Stimulated activated CD4-positive, alpha-beta T cell treated with anti-CD3 and anti-CD28 coated beads, Interleukin-2, amount 100 ng/mL, for 4 hours (primary cell): Measurements from ENCODE around the gene GRIK1.

Source experiments
- DNase-seq: peaks from one replicate; pipeline ENCODE4 v3.0.0-alpha.2; 2020; ENCODE audit warnings: low read depth

The GRIK1 gene

GRCh38 chr21:29642551-29643245, 297.1 kb downstream of the GRIK1 start:
- no peak for DNase-seq

- DNase-seq = no peak
Measured at GRCh38 chr21:29641635-29642550, 297.9 kb downstream of the GRIK1 start.

- no peak for DNase-seq
Measured at GRCh38 chr21:29641001-29641634, 298.7 kb downstream of the GRIK1 start.

GRCh38 chr21:29640080-29640508, 299.7 kb downstream of the GRIK1 start:
- no peak for DNase-seq

GRCh38 chr21:29639366-29640079, 300.3 kb downstream of the GRIK1 start:
- no peak for DNase-seq

GRCh38 chr21:29638761-29639327, 301.0 kb downstream of the GRIK1 start:
- no peak for DNase-seq

- DNase-seq = no peak
Measured at GRCh38 chr21:29638138-29638537, 301.7 kb downstream of the GRIK1 start.

- no peak for DNase-seq
Measured at GRCh38 chr21:29637553-29637952, 302.2 kb downstream of the GRIK1 start.

- DNase-seq = no peak
Measured at GRCh38 chr21:29637134-29637533, 302.7 kb downstream of the GRIK1 start.

- DNase-seq = no peak
Measured at GRCh38 chr21:29634418-29634817, 305.4 kb downstream of the GRIK1 start.

- DNase-seq = no peak
Measured at GRCh38 chr21:29633756-29634155, 306.0 kb downstream of the GRIK1 start.

GRCh38 chr21:29630441-29630840, 309.4 kb downstream of the GRIK1 start:
- no peak for DNase-seq

GRCh38 chr21:29627905-29628304, 311.9 kb downstream of the GRIK1 start:
- DNase-seq = no peak

GRCh38 chr21:29626801-29627470, 312.9 kb downstream of the GRIK1 start:
- no peak for DNase-seq

GRCh38 chr21:29625990-29626389, 313.8 kb downstream of the GRIK1 start:
- no peak for DNase-seq

GRCh38 chr21:29624776-29625175, 315.0 kb downstream of the GRIK1 start:
- no peak for DNase-seq

- DNase-seq = no peak
Measured at GRCh38 chr21:29621525-29621924, 318.3 kb downstream of the GRIK1 start.

GRCh38 chr21:29616209-29616751, 323.5 kb downstream of the GRIK1 start:
- DNase-seq = no peak

- no peak for DNase-seq
Measured at GRCh38 chr21:29613877-29614276, 325.9 kb downstream of the GRIK1 start.

- DNase-seq = no peak
Measured at GRCh38 chr21:29613021-29613420, 326.8 kb downstream of the GRIK1 start.
